HCT116 (cell line): ENCODE measurements around the gene RBM26. TPM values are rescaled to one million over a fixed set of nuclear protein-coding genes. Genes with fewer than 3 reads are reported as not detected.
"Not testable (repeated sequence)": the region's sequence is repeated elsewhere in the genome, so short reads cannot be mapped to it uniquely, and the experiment has no call there.

Source experiments
- ATAC-seq: fragments of 200-7000 bp; cut with Tn5 transposase; 2 replicates; pipeline ENCODE4 v1.9.1; 2020; ENCODE audit warnings: mild to moderate bottlenecking, moderate library complexity
- BruUV-seq: library from RNA; stranded (reverse); fragments of 400-500 nt; replicated peaks from 2 replicates; lab custom pipeline; 2021; lab: Mats Ljungman, UMichigan
- CTCF ChIA-PET: fragments of 300-600 bp; sonication (Branson Sonifier 250); formaldehyde crosslinking; loops from one replicate; lab custom pipeline; 2021; ENCODE audit warnings: antibody characterized with exemption; lab: Charles Lee
- POLR2A ChIA-PET: fragments of 300-600, 350-600 bp; sonication (Branson Sonifier 250); formaldehyde crosslinking; loops from one replicate; lab custom pipeline; 2021; ENCODE audit warnings: antibody characterized with exemption; lab: Charles Lee
- RAD21 ChIA-PET, 2 experiments: fragments of 300-600 bp; sonication (Branson Sonifier 250); formaldehyde crosslinking; loops; one replicate each; lab custom pipeline; 2023; ENCODE audit warnings: low total read pairs in 2 of 2; ENCODE audit not compliant: uncharacterized antibody in 2 of 2, unreplicated experiment in 2 of 2, low non-redundant PET in 1 of 2; lab: Charles Lee
- DNase-seq: peaks from one replicate; pipeline ENCODE4 v3.0.0-alpha.2; 2010; ENCODE audit warnings: low read depth, low spot score
- H2AFZ ChIP-seq: fragments of 200-600 bp; shearing (Covaris generic), sonication (generic); 2 replicates; pipeline ENCODE4 v1.6.1; 2017; ENCODE audit warnings: low read depth, mixed run types, mixed read lengths, antibody characterized with exemption, low read length; ENCODE audit not compliant: poor library complexity, severe bottlenecking
- H3K27ac ChIP-seq: 2 replicates; pipeline ENCODE4 v1.5.1; 2012; ENCODE audit warnings: low read depth, low read length
- H3K27me3 ChIP-seq: fragments of 200-600 bp; sonication (generic); 2 replicates; pipeline ENCODE4 v1.6.1; 2016; ENCODE audit warnings: mixed run types, low read length, mixed read lengths; ENCODE audit not compliant: insufficient read depth
- H3K36me3 ChIP-seq, 2 experiments: fragments of 200-500 bp in 1 of 2; fragments of 200-600 bp in 1 of 2; sonication (Bioruptor generic) in 1 of 2; sonication (generic) in 1 of 2; 2 replicates each; pipeline versions ENCODE4 v1.5.1 to v1.6.1; 2014 to 2016; ENCODE audit warnings: low read length in 2 of 2, inconsistent platforms in 1 of 2, mixed read lengths in 1 of 2, mixed run types in 1 of 2; ENCODE audit not compliant: insufficient read depth in 2 of 2, control insufficient read depth in 1 of 2
- H3K4me1 ChIP-seq, 2 experiments: fragments of 200-600 bp in 1 of 2; sonication (generic) in 1 of 2; 2 replicates each; pipeline versions ENCODE4 v1.5.1 to v1.6.1; 2012 to 2017; ENCODE audit warnings: low read length in 2 of 2, inconsistent platforms in 1 of 2, mild to moderate bottlenecking in 1 of 2, mixed read lengths in 1 of 2, mixed run types in 1 of 2, moderate library complexity in 1 of 2; ENCODE audit not compliant: insufficient read depth in 2 of 2, control insufficient read depth in 1 of 2
- H3K4me2 ChIP-seq: fragments of 200-600 bp; sonication (generic); 2 replicates; pipeline ENCODE4 v1.6.1; 2017; ENCODE audit warnings: mixed run types, low read length, mixed read lengths
- H3K4me3 ChIP-seq, 2 experiments: fragments of 200-600 bp in 1 of 2; sonication (generic) in 1 of 2; replicated peaks in 1 of 2; 2 replicates each; pipeline ENCODE4 v1.5.1; 2011 to 2016; ENCODE audit warnings: low read length in 2 of 2, control low read depth in 1 of 2, low read depth in 1 of 2, mild to moderate bottlenecking in 1 of 2, mixed read lengths in 1 of 2, mixed run types in 1 of 2
- H3K79me2 ChIP-seq: fragments of 200-600 bp; sonication (generic); 2 replicates; pipeline ENCODE4 v1.6.1; 2017; ENCODE audit warnings: mild to moderate bottlenecking, mixed run types, low read length, moderate library complexity, mixed read lengths; ENCODE audit not compliant: insufficient read depth
- H3K9ac ChIP-seq: fragments of 200-600 bp; sonication (generic); 2 replicates; pipeline ENCODE4 v1.6.1; 2016; ENCODE audit warnings: low read length, mixed read lengths
- H3K9me2 ChIP-seq: fragments of 200-600 bp; sonication (generic), shearing (Covaris generic); 2 replicates; pipeline ENCODE4 v1.6.1; 2017; ENCODE audit warnings: mixed run types, mild to moderate bottlenecking, moderate library complexity; ENCODE audit not compliant: insufficient read depth
- H3K9me3 ChIP-seq, 2 experiments: fragments of 200-500 bp in 1 of 2; fragments of 200-600 bp in 1 of 2; sonication (Bioruptor generic) in 1 of 2; sonication (generic) in 1 of 2; 2 replicates each; pipeline ENCODE4 v1.6.1; 2014 to 2017; ENCODE audit warnings: low read length in 2 of 2, mixed read lengths in 2 of 2, inconsistent platforms in 1 of 2, low read depth in 1 of 2, mild to moderate bottlenecking in 1 of 2, mixed run types in 1 of 2, moderate library complexity in 1 of 2; ENCODE audit not compliant: control insufficient read depth in 1 of 2, insufficient read depth in 1 of 2
- H4K20me1 ChIP-seq: fragments of 200-600 bp; sonication (generic), shearing (Covaris generic); 2 replicates; pipeline ENCODE4 v1.6.1; 2017; ENCODE audit warnings: mixed run types, mild to moderate bottlenecking, moderate library complexity; ENCODE audit not compliant: insufficient read depth
- JUND ChIP-seq: IDR thresholded peaks from 2 replicates; pipeline ENCODE4 v1.6.1; 2012
- RAD21 ChIP-seq: IDR thresholded peaks from 2 replicates; pipeline ENCODE4 v1.6.1; 2012; ENCODE audit warnings: low read depth, mild to moderate bottlenecking
- SIN3A ChIP-seq: IDR thresholded peaks from 2 replicates; pipeline ENCODE4 v1.6.1; 2012; ENCODE audit warnings: low read depth
- SRF ChIP-seq: IDR thresholded peaks from 2 replicates; pipeline ENCODE4 v1.6.1; 2012; ENCODE audit warnings: low read depth
- TCF7L2 ChIP-seq: IDR thresholded peaks from 2 replicates; pipeline ENCODE4 v1.7.0; 2011; ENCODE audit warnings: borderline replicate concordance, inconsistent platforms; ENCODE audit not compliant: insufficient read depth, insufficient read length; ENCODE audit errors: extremely low read depth
- YY1 ChIP-seq: IDR thresholded peaks from 2 replicates; pipeline ENCODE4 v1.6.1; 2011; ENCODE audit warnings: low read length, low read depth, moderate library complexity, mild to moderate bottlenecking; ENCODE audit not compliant: insufficient replicate concordance; ENCODE audit errors: extremely low read depth
- ZFX ChIP-seq: fragments of 450-650 bp; IDR thresholded peaks from 2 replicates; pipeline ENCODE4 v1.6.1; 2017
- intact Hi-C: fragments of 100-400 bp; cut with micrococcal nuclease; formaldehyde crosslinking; loops from 2 replicates; pipeline ENCODE4 v1.10.0; 2022
- total RNA-seq: library from RNA; stranded (reverse); gene quantifications from one replicate; pipeline ENCODE4 v1.2.1, GENCODE V29; 2021; ENCODE audit not compliant: unreplicated experiment
- TF ChIP-seq, protein P1 (sequence below): IDR thresholded peaks from 2 replicates; pipeline ENCODE4 v1.6.1; 2011; ENCODE audit warnings: mild to moderate bottlenecking, low read length, moderate library complexity; ENCODE audit not compliant: insufficient replicate concordance; ENCODE audit errors: extremely low read depth

RBM26 gene
- total RNA-seq, 1 experiment from 2014 or later, result 52.5 TPM

DNA sequence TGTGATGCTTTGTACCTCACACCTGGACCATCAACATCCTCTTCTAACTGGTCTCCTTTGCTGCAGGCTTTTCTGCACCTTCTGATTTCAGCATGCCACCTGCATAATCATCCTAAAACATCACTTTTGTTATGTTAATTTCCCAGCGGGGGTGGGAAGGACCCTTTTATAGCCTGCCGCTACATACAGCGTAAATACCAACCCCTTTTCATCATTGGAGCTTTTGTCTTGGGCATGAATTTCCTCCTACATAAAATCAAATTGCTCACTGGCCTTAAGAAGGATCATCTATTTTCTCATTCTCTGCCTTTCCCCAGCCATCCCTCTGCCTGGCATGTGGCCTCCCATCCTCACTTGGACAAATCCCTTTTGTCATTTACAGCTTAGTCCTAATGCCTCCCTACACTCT is 124.7 kb downstream of the RBM26 start:
- intact Hi-C loops, result no loop called here
- H3K9me3 ChIP-seq, result no peaks in the 10 kb centered on the region
- ATAC-seq (no peak), DNase-seq (no peak)
- BruUV-seq, result no TSS peak
- H4K20me1 ChIP-seq, result no peaks in the 10 kb centered on the region
- no peak overlapping the region for H3K4me3 ChIP-seq
- POLR2A ChIA-PET, result no interaction called here
- no peak overlapping the region for H3K4me2 ChIP-seq
- no peak overlapping the region for H3K27ac ChIP-seq
- peaks cover 8% of the 10 kb centered on the region; the same call in 1 of the 2 replicates for H3K27me3 ChIP-seq
- TF ChIP-seq YY1, result no peak
- no peaks in the 10 kb centered on the region for H3K79me2 ChIP-seq
- H2AFZ ChIP-seq, result no peak overlapping the region
- RAD21 ChIA-PET, result no interaction called here
- CTCF ChIA-PET, result no interaction called here
- H3K9me2 ChIP-seq, result no peaks in the 10 kb centered on the region
- H3K4me1 ChIP-seq, result no peaks in the 10 kb centered on the region
- no peak overlapping the region for H3K9ac ChIP-seq
- no peaks in the 10 kb centered on the region for H3K36me3 ChIP-seq

- CTCF ChIA-PET, BruUV-seq, H2AFZ ChIP-seq: not testable (repeated sequence)
These were observed 126.3 kb downstream of the RBM26 start for GRCh38 chr13:79279735-79280134.

GRCh38 chr13:79273045-79273444 is 133.0 kb downstream of the RBM26 start:
- ChIA-PET CTCF (no interaction called here), RAD21 (no interaction called here), POLR2A (no interaction called here)
- Histone ChIP-seq H3K27ac (no peak overlapping the region), H3K4me1 (no peaks in the 10 kb centered on the region), H3K4me3 (no peak overlapping the region), H3K9me2 (no peaks in the 10 kb centered on the region; the same call in 1 of the 2 replicates), H3K9ac (no peak overlapping the region), H3K9me3 (no peaks in the 10 kb centered on the region), H3K79me2 (no peaks in the 10 kb centered on the region), H2AFZ (no peak overlapping the region), H3K36me3 (no peaks in the 10 kb centered on the region), H3K27me3 (0 out of 2 replicates have a peak, but pooled peaks cover 5% of the 10 kb centered on the region), H3K4me2 (no peak overlapping the region), H4K20me1 (no peaks in the 10 kb centered on the region)
- no peak for ATAC-seq
- no peak for DNase-seq
- intact Hi-C loops, result no loop called here
- BruUV-seq, result no TSS peak
- TF ChIP-seq TCF7L2 (no peak), JUND (no peak), ZFX (no peak), SRF (no peak), SIN3A (no peak), YY1 (no peak), RAD21 (no peak)
- TF ChIP-seq, protein P1, sequence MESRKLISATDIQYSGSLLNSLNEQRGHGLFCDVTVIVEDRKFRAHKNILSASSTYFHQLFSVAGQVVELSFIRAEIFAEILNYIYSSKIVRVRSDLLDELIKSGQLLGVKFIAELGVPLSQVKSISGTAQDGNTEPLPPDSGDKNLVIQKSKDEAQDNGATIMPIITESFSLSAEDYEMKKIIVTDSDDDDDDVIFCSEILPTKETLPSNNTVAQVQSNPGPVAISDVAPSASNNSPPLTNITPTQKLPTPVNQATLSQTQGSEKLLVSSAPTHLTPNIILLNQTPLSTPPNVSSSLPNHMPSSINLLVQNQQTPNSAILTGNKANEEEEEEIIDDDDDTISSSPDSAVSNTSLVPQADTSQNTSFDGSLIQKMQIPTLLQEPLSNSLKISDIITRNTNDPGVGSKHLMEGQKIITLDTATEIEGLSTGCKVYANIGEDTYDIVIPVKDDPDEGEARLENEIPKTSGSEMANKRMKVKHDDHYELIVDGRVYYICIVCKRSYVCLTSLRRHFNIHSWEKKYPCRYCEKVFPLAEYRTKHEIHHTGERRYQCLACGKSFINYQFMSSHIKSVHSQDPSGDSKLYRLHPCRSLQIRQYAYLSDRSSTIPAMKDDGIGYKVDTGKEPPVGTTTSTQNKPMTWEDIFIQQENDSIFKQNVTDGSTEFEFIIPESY, result no peak

More at GRCh38 chr13:79279735-79280134, 126.3 kb downstream of the RBM26 start:
- H3K9me2 ChIP-seq, RAD21 ChIA-PET, H3K4me2 ChIP-seq, H3K4me3 ChIP-seq, ATAC-seq, intact Hi-C loops, DNase-seq, H3K9me3 ChIP-seq, H3K79me2 ChIP-seq, H3K27me3 ChIP-seq, H3K27ac ChIP-seq, H3K9ac ChIP-seq, POLR2A ChIA-PET, H3K36me3 ChIP-seq, H3K4me1 ChIP-seq, H4K20me1 ChIP-seq: not testable (repeated sequence)
